IPS-11a (cell line): ENCODE data around the gene INPP5A.
"Not testable (repeated sequence)": the region's sequence is repeated elsewhere in the genome, so short reads cannot be mapped to it uniquely, and the experiment has no call there.

Source experiments
- H3K4me3 ChIP-seq: one replicate; pipeline ENCODE4 v1.5.1; 2013; ENCODE audit warnings: low read depth, low read length, control low read depth

INPP5A gene

GRCh38 chr10:132700156-132701098 is 162.8 kb downstream of the INPP5A start:
- no peak overlapping the region for H3K4me3 ChIP-seq

GRCh38 chr10:132701099-132701845 is 163.7 kb downstream of the INPP5A start:
- no peak overlapping the region for H3K4me3 ChIP-seq

GRCh38 chr10:132701846-132702190 is 164.2 kb downstream of the INPP5A start:
- H3K4me3 ChIP-seq = no peak overlapping the region

GRCh38 chr10:132702601-132703418 is 165.2 kb downstream of the INPP5A start:
- no peak overlapping the region for H3K4me3 ChIP-seq

GRCh38 chr10:132703419-132704007 is 165.9 kb downstream of the INPP5A start:
- no peak overlapping the region for H3K4me3 ChIP-seq

- H3K4me3 ChIP-seq = no peak overlapping the region
Measured at GRCh38 chr10:132704008-132704814, 166.6 kb downstream of the INPP5A start.

GRCh38 chr10:132704815-132705064 is 167.2 kb downstream of the INPP5A start:
- H3K4me3 ChIP-seq = not testable (repeated sequence)

- H3K4me3 ChIP-seq = no peak overlapping the region
Measured at GRCh38 chr10:132705173-132705572, 167.6 kb downstream of the INPP5A start.

- no peak overlapping the region for H3K4me3 ChIP-seq
Measured at GRCh38 chr10:132705943-132706342, 168.4 kb downstream of the INPP5A start.

- no peak overlapping the region for H3K4me3 ChIP-seq
Measured at GRCh38 chr10:132706701-132707100, 169.1 kb downstream of the INPP5A start.

- no peak overlapping the region for H3K4me3 ChIP-seq
Measured at GRCh38 chr10:132707121-132707775, 169.7 kb downstream of the INPP5A start.

- no peak overlapping the region for H3K4me3 ChIP-seq
Measured at GRCh38 chr10:132707776-132708171, 170.2 kb downstream of the INPP5A start.

GRCh38 chr10:132708441-132708840 is 170.9 kb downstream of the INPP5A start:
- H3K4me3 ChIP-seq = no peak overlapping the region

GRCh38 chr10:132708936-132709335 is 171.3 kb downstream of the INPP5A start:
- H3K4me3 ChIP-seq = no peak overlapping the region

- no peak overlapping the region for H3K4me3 ChIP-seq
Measured at GRCh38 chr10:132709471-132709951, 171.9 kb downstream of the INPP5A start.

GRCh38 chr10:132710036-132710686 is 172.6 kb downstream of the INPP5A start:
- H3K4me3 ChIP-seq = no peak overlapping the region

GRCh38 chr10:132710746-132711612 is 173.4 kb downstream of the INPP5A start:
- no peak overlapping the region for H3K4me3 ChIP-seq

GRCh38 chr10:132711613-132712121 is 174.1 kb downstream of the INPP5A start:
- H3K4me3 ChIP-seq = no peak overlapping the region
